A549 (cell line): ENCODE data around the gene DCXR.
A peak's percentile ranks its signal among the peaks of the same experiment; 100 is the strongest.

ENCODE experiments used
- CBX8 ChIP-seq: fragments of 200-600 bp; sonication (generic); IDR thresholded peaks from 2 replicates; pipeline ENCODE4 v1.6.1; 2016
- CHD2 ChIP-seq: fragments of 150-350 bp; IDR thresholded peaks from 2 replicates; pipeline ENCODE4 v1.6.1; 2014; ENCODE audit warnings: low read length; ENCODE audit not compliant: partially characterized antibody
- CHD4 ChIP-seq: fragments of 200-600 bp; sonication (generic); IDR thresholded peaks from 2 replicates; pipeline ENCODE4 v1.6.1; 2016; ENCODE audit warnings: antibody characterized with exemption, mild to moderate bottlenecking, borderline replicate concordance
- CTCF ChIP-seq: fragments of >200 bp; sonication (Bioruptor Twin); formaldehyde crosslinking; IDR thresholded peaks from 3 replicates; pipeline ENCODE4 v1.5.1; 2016
- ESRRA ChIP-seq: fragments of 150-350 bp; IDR thresholded peaks from 2 replicates; pipeline ENCODE4 v1.6.1; 2014; ENCODE audit warnings: mild to moderate bottlenecking, low read length, borderline replicate concordance
- HMGXB4 ChIP-seq: fragments of 250-450 bp; sonication (Bioruptor Pico); IDR thresholded peaks from 2 replicates; pipeline ENCODE4 v1.5.0; 2021; ENCODE audit warnings: mild to moderate bottlenecking, moderate library complexity, borderline replicate concordance
- JUN ChIP-seq, 2 experiments: fragments of >200 bp; sonication (Bioruptor Twin); formaldehyde crosslinking; IDR thresholded peaks; 2 replicates in 1 of 2; 3 replicates in 1 of 2; pipeline ENCODE4 v1.6.1; 2016 to 2017
- MAFK ChIP-seq: fragments of 450-650 bp; IDR thresholded peaks from 2 replicates; pipeline ENCODE4 v1.6.1; 2014; ENCODE audit not compliant: partially characterized antibody
- MAZ ChIP-seq: fragments of 150-350 bp; IDR thresholded peaks from 2 replicates; pipeline ENCODE4 v1.6.1; 2014; ENCODE audit warnings: antibody characterized with exemption, low read depth, low read length, borderline replicate concordance
- POLR2A ChIP-seq: IDR thresholded peaks from 2 replicates; pipeline ENCODE4 v1.6.1; 2012; ENCODE audit warnings: mild to moderate bottlenecking, low read length
- POLR2AphosphoS2 ChIP-seq: conservative IDR thresholded peaks from 2 replicates; pipeline ENCODE4 v1.6.1; 2012; ENCODE audit warnings: low read length, improper control_type of control experiment, inconsistent platforms
- RAD21 ChIP-seq, 2 experiments: fragments of >200 bp in 1 of 2; sonication (Bioruptor Twin) in 1 of 2; formaldehyde crosslinking in 1 of 2; IDR thresholded peaks in 1 of 2; conservative IDR thresholded peaks in 1 of 2; 2 replicates in 1 of 2; 3 replicates in 1 of 2; pipeline ENCODE4 v1.6.1; 2012 to 2018; ENCODE audit warnings: inconsistent platforms in 1 of 2
- REST ChIP-seq: fragments of 200-600 bp; sonication (generic); IDR thresholded peaks from 2 replicates; pipeline ENCODE4 v1.6.1; 2016; ENCODE audit warnings: antibody characterized with exemption, mild to moderate bottlenecking, moderate library complexity

GRCh38 chr17:82065193-82065637 lies 27.7 kb upstream of the DCXR start:
- TF ChIP-seq HMGXB4 (CRISPR knock-in tag) (no peak), MAZ (no peak), CTCF (no peak), ESRRA (no peak), JUN (IDR thresholded peaks at IDR 0.05) (no peak), POLR2A (no peak), POLR2AphosphoS2 (no peak), RAD21 (conservative IDR thresholded peaks at IDR 0.05 in 1 of 2, IDR thresholded peaks at IDR 0.05 in 1 of 2) (no peak), CBX8 (no peak), CHD4 (no peak), REST (peak; percentile 49; the same call in 1 of the 2 replicates), CHD2 (peak; percentile 76), MAFK (no peak)
